ENCODE data around the gene CHN2.

CHN2 gene

DNA sequence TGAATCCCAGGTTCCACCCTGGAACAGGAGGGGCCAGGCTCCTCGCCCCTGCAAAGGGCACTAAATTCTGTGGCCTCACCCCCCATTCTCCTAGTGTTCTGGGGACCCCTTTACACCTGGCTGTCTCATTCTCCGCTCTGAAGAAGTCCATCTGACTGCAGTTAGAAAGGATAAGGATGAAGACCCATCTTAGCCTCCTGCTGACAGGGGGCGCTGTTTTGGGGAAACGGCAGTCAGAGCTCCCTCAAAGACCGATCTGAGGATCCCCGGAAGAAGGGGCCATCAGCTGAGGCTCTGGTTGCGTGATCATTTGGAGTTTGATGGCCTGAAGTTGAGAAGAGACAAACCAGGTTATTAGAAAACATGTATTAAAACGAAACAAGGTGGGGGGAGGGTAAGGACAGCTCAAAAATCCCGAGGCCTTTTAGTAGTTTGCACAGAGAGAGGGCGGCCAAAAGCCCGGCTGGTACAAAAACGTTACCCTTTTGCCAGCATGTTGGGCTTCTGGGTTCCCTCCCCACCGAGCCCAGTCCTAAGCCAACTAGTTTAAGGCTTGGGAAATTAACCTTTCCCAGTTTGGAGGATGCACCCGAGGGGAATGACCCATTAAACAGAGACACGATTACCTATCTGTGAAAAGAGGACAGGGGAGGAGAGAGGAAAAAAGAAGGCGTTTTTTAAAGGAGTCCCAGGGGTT, 102.8 kb downstream of the CHN2 start:
- no peak for TF ChIP-seq POLR2AphosphoS5 (IDR thresholded peaks at IDR 0.05; ENCODE audit: low read depth, low read length)
- TF ChIP-seq, protein P1, sequence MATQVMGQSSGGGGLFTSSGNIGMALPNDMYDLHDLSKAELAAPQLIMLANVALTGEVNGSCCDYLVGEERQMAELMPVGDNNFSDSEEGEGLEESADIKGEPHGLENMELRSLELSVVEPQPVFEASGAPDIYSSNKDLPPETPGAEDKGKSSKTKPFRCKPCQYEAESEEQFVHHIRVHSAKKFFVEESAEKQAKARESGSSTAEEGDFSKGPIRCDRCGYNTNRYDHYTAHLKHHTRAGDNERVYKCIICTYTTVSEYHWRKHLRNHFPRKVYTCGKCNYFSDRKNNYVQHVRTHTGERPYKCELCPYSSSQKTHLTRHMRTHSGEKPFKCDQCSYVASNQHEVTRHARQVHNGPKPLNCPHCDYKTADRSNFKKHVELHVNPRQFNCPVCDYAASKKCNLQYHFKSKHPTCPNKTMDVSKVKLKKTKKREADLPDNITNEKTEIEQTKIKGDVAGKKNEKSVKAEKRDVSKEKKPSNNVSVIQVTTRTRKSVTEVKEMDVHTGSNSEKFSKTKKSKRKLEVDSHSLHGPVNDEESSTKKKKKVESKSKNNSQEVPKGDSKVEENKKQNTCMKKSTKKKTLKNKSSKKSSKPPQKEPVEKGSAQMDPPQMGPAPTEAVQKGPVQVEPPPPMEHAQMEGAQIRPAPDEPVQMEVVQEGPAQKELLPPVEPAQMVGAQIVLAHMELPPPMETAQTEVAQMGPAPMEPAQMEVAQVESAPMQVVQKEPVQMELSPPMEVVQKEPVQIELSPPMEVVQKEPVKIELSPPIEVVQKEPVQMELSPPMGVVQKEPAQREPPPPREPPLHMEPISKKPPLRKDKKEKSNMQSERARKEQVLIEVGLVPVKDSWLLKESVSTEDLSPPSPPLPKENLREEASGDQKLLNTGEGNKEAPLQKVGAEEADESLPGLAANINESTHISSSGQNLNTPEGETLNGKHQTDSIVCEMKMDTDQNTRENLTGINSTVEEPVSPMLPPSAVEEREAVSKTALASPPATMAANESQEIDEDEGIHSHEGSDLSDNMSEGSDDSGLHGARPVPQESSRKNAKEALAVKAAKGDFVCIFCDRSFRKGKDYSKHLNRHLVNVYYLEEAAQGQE (IDR thresholded peaks at IDR 0.05; ENCODE audit: insufficient read depth in 1 of 2, low read depth in 2 of 2, low read length in 2 of 2) = no peak
- no peak for TF ChIP-seq TAF1 (IDR thresholded peaks at IDR 0.05; ENCODE audit: borderline replicate concordance, insufficient read depth, low read length)
- no peak for TF ChIP-seq FOXP2 (optimal IDR thresholded peaks at IDR 0.05; ENCODE audit: borderline replicate concordance, extremely low read depth, extremely low read length, insufficient read depth)
- no peak for TF ChIP-seq SIN3A (IDR thresholded peaks at IDR 0.05; ENCODE audit: borderline replicate concordance, insufficient read depth, low read length)

DNA sequence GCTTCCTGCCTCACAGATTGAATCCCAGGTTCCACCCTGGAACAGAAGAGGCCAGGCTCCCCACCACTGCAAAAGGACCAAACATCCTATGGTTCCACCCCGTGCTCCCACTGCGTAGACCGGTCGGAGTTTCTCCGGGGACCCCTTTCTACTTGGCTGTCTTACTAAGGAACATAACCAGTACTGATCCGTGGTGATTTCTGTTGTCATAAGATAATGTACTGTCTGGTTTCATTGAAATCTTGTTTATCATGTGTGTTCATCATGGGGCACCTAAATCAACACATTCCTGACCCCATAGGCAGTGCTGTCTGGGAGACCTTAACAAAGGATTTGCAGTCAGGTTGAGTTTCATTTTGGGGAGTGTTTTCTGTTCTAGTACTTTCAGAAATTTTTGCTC, 104.5 kb downstream of the CHN2 start:
- TF ChIP-seq TAF1 (IDR thresholded peaks at IDR 0.05; ENCODE audit: borderline replicate concordance, insufficient read depth, low read length) (no peak), FOXP2 (optimal IDR thresholded peaks at IDR 0.05; ENCODE audit: borderline replicate concordance, extremely low read depth, extremely low read length, insufficient read depth) (no peak), POLR2AphosphoS5 (IDR thresholded peaks at IDR 0.05; ENCODE audit: low read depth, low read length) (no peak), SIN3A (IDR thresholded peaks at IDR 0.05; ENCODE audit: borderline replicate concordance, insufficient read depth, low read length) (no peak)
- TF ChIP-seq, protein P1 (IDR thresholded peaks at IDR 0.05; ENCODE audit: insufficient read depth in 1 of 2, low read depth in 2 of 2, low read length in 2 of 2) = no peak

DNA sequence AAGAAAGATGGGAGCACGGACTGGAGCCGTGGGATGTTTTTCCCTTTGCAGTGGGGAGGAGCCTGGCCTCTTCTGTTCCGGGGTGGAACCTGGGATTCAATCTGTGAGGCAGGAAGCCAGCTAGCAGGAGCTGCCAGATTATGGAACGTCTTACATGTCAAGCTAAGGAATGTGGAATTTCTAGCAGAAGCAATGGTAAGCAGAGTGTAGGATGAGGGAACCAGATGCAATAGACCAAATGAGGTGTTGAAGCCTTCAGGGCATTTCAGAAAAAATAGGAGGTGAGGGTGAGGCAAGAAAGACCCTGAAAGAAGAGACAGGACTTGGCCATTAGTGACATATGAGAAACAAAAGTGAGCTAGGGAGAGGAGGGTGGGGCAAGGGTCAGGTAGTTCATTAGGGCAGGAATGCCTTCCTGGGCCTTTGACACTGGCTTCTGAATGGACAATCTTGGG, 105.5 kb downstream of the CHN2 start:
- TF ChIP-seq, protein P1 (IDR thresholded peaks at IDR 0.05; ENCODE audit: insufficient read depth in 1 of 2, low read depth in 2 of 2, low read length in 2 of 2) = no peak
- no peak for TF ChIP-seq FOXP2 (optimal IDR thresholded peaks at IDR 0.05; ENCODE audit: borderline replicate concordance, extremely low read depth, extremely low read length, insufficient read depth)
- no peak for TF ChIP-seq TAF1 (IDR thresholded peaks at IDR 0.05; ENCODE audit: borderline replicate concordance, insufficient read depth, low read length)
- no peak for TF ChIP-seq SIN3A (IDR thresholded peaks at IDR 0.05; ENCODE audit: borderline replicate concordance, insufficient read depth, low read length)
- TF ChIP-seq POLR2AphosphoS5 (IDR thresholded peaks at IDR 0.05; ENCODE audit: low read depth, low read length) = no peak

DNA sequence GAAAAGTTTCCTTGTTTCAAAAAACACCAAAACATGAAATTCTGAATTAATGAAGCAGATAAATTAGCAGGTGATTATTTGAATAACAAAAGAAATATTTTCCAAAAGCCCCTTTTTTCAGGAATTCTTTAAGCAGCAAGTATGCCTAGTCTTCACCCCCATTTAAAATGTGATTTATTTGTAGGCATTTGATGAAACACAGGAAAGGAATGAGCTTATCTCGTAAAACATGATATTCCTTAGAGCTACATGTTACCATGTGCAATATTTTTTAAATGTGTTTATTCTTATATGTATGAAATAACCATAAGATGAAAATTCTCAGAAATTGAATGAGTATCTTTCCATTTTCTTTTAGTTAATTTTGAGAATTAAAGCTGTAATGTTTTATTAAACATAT, 106.1 kb downstream of the CHN2 start:
- TF ChIP-seq SIN3A (IDR thresholded peaks at IDR 0.05; ENCODE audit: borderline replicate concordance, insufficient read depth, low read length) = no peak
- no peak for TF ChIP-seq POLR2AphosphoS5 (IDR thresholded peaks at IDR 0.05; ENCODE audit: low read depth, low read length)

DNA sequence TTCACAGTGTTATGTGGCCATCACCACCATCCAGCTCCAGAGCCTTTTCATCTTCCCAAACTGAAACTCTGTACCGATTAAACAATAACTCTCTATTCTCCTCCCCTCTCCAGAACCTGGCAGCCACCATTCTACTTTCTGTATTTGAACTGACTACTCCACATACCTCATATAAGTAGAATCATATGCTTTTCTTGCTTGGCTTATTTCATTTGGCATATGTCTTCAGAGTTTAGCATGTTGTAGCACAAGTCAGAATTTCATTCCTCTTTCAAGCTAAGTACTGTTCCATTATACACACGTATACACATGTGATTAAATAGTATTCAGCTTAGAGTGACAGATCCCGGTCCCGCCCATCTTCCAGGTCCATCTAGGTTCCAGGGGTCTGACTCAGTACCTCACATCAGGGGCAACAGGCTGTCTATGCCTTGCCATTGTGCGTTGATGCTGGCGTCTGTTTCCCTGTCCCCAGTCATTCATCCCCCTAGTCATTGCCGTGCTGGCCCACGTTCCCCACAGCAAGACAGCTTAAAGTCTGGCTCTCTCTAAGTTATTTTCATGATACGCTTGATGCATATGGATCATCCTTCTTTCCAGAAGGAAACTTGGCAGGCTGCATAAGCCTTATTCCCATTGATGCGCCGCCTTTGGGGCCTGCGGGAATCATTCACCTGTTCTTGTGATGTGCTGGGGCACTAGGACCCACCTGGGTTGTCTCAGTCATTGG, 108.3 kb downstream of the CHN2 start:
- TF ChIP-seq TAF1 (IDR thresholded peaks at IDR 0.05; ENCODE audit: borderline replicate concordance, insufficient read depth, low read length) = no peak
- no peak for TF ChIP-seq FOXP2 (optimal IDR thresholded peaks at IDR 0.05; ENCODE audit: borderline replicate concordance, extremely low read depth, extremely low read length, insufficient read depth)
- no peak for TF ChIP-seq SIN3A (IDR thresholded peaks at IDR 0.05; ENCODE audit: borderline replicate concordance, insufficient read depth, low read length)
- TF ChIP-seq, protein P1 (IDR thresholded peaks at IDR 0.05; ENCODE audit: insufficient read depth in 1 of 2, low read depth in 2 of 2, low read length in 2 of 2) = no peak
- TF ChIP-seq POLR2AphosphoS5 (IDR thresholded peaks at IDR 0.05; ENCODE audit: low read depth, low read length) = no peak

Measured in PFSK-1 (cell line).